GM23338 (cell line): ENCODE data around the gene ZBP1. TPM values are rescaled to one million over a fixed set of nuclear protein-coding genes. Genes with fewer than 3 reads are reported as not detected.

Experiments
- ATAC-seq: fragments of 200-7000 bp; cut with Tn5 transposase; 3 replicates; pipeline ENCODE4 v1.9.1; 2020
- DNase-seq: peaks from one replicate; pipeline ENCODE4 v3.0.0-alpha.2; 2015; ENCODE audit warnings: low spot score
- H2AFZ ChIP-seq: fragments of 200-600 bp; sonication (generic); 2 replicates; pipeline ENCODE4 v1.8.0; 2016; ENCODE audit warnings: antibody characterized with exemption, mild to moderate bottlenecking, moderate library complexity
- H3F3A ChIP-seq: fragments of 200-600 bp; sonication (generic); replicated peaks from 2 replicates; pipeline ENCODE4 v1.8.0; 2017; ENCODE audit warnings: antibody characterized with exemption, mixed run types, low read depth
- H3K27ac ChIP-seq: fragments of 200-600 bp; sonication (generic); 2 replicates; pipeline ENCODE4 v1.6.1; 2016; ENCODE audit warnings: low read depth
- H3K27me3 ChIP-seq: fragments of 200-600 bp; sonication (generic); 2 replicates; pipeline ENCODE4 v1.8.0; 2016; ENCODE audit warnings: mild to moderate bottlenecking, mixed run types, moderate library complexity; ENCODE audit not compliant: insufficient read depth
- H3K36me3 ChIP-seq: fragments of 200-600 bp; sonication (generic); 2 replicates; pipeline ENCODE4 v1.8.0; 2016; ENCODE audit warnings: mild to moderate bottlenecking; ENCODE audit not compliant: insufficient read depth
- H3K4me1 ChIP-seq: fragments of 200-600 bp; sonication (generic); 2 replicates; pipeline ENCODE4 v1.8.0; 2016; ENCODE audit warnings: mild to moderate bottlenecking, moderate library complexity; ENCODE audit not compliant: insufficient read depth
- H3K4me2 ChIP-seq: fragments of 200-600 bp; sonication (generic); 2 replicates; pipeline ENCODE4 v1.7.1; 2017; ENCODE audit warnings: mixed run types
- H3K4me3 ChIP-seq: fragments of 200-600 bp; sonication (generic); 2 replicates; pipeline ENCODE4 v1.6.1; 2016; ENCODE audit warnings: mixed run types
- H3K79me2 ChIP-seq: fragments of 200-600 bp; sonication (generic); replicated peaks from 2 replicates; pipeline ENCODE4 v1.8.0; 2017; ENCODE audit warnings: mild to moderate bottlenecking; ENCODE audit not compliant: insufficient read depth
- H3K9me2 ChIP-seq: fragments of 200-600 bp; sonication (generic); 2 replicates; pipeline ENCODE4 v1.8.0; 2017; ENCODE audit not compliant: insufficient read depth
- H4K20me1 ChIP-seq: fragments of 200-600 bp; sonication (generic); replicated peaks from 2 replicates; pipeline ENCODE4 v1.8.0; 2017; ENCODE audit warnings: mild to moderate bottlenecking; ENCODE audit not compliant: insufficient read depth
- H3K27ac Mint-ChIP-seq: 2 replicates; pipeline ENCODE4 v1.8.0; 2020; ENCODE audit warnings: inconsistent platforms, mild to moderate bottlenecking, moderate library complexity, mixed read lengths
- H3K27me3 Mint-ChIP-seq: 3 replicates; pipeline ENCODE4 v1.8.0; 2022; ENCODE audit warnings: low read depth, mild to moderate bottlenecking, moderate library complexity, mixed read lengths, inconsistent platforms; ENCODE audit not compliant: insufficient read depth, poor library complexity
- H3K36me3 Mint-ChIP-seq: 3 replicates; pipeline ENCODE4 v1.8.0; 2021; ENCODE audit warnings: low read depth, mild to moderate bottlenecking, inconsistent platforms, moderate library complexity, mixed read lengths
- H3K4me1 Mint-ChIP-seq: 3 replicates; pipeline ENCODE4 v1.8.0; 2020; ENCODE audit warnings: mild to moderate bottlenecking, inconsistent platforms, mixed read lengths
- H3K4me3 Mint-ChIP-seq: 3 replicates; pipeline ENCODE4 v1.8.0; 2021; ENCODE audit warnings: moderate library complexity, mild to moderate bottlenecking, inconsistent platforms, mixed read lengths
- H3K9me3 Mint-ChIP-seq: 3 replicates; pipeline ENCODE4 v1.8.0; 2020; ENCODE audit warnings: moderate library complexity, mild to moderate bottlenecking, inconsistent platforms, mixed read lengths
- CTCF ChIP-seq, 2 experiments: fragments of 200-600 bp in 1 of 2; sonication (generic) in 1 of 2; conservative IDR thresholded peaks; 2 replicates each; pipeline versions ENCODE4 v1.5.1 to v1.6.1; 2016 to 2017; ENCODE audit warnings: antibody characterized with exemption in 2 of 2, low read depth in 2 of 2, mild to moderate bottlenecking in 2 of 2, moderate library complexity in 1 of 2
- ETS1 ChIP-seq: IDR thresholded peaks from 2 replicates; pipeline ENCODE4 v1.6.1; 2016; ENCODE audit warnings: antibody characterized with exemption
- EZH2 ChIP-seq: fragments of 200-600 bp; sonication (generic); IDR thresholded peaks from one replicate; pipeline ENCODE4 v1.8.0; 2017; ENCODE audit warnings: antibody characterized with exemption, mild to moderate bottlenecking, low read depth; ENCODE audit not compliant: unreplicated experiment
- EZH2phosphoT487 ChIP-seq: fragments of 200-600 bp; sonication (generic); IDR thresholded peaks from one replicate; pipeline ENCODE4 v1.8.1; 2018; ENCODE audit warnings: antibody characterized with exemption; ENCODE audit not compliant: unreplicated experiment
- JUNB ChIP-seq: IDR thresholded peaks from one replicate; pipeline ENCODE4 v1.6.1; 2016; ENCODE audit warnings: antibody characterized with exemption; ENCODE audit not compliant: unreplicated experiment
- NANOG ChIP-seq: IDR thresholded peaks from 2 replicates; pipeline ENCODE4 v1.6.1; 2016; ENCODE audit warnings: antibody characterized with exemption, borderline replicate concordance
- POLR2AphosphoS5 ChIP-seq: IDR thresholded peaks from 2 replicates; pipeline ENCODE4 v1.6.1; 2016; ENCODE audit warnings: antibody characterized with exemption, low read depth
- REST ChIP-seq: IDR thresholded peaks from one replicate; pipeline ENCODE4 v1.6.1; 2018; ENCODE audit warnings: antibody characterized with exemption; ENCODE audit not compliant: unreplicated experiment
- STAT1 ChIP-seq: IDR thresholded peaks from one replicate; pipeline ENCODE4 v1.6.1; 2016; ENCODE audit warnings: antibody characterized with exemption; ENCODE audit not compliant: unreplicated experiment
- ZNF114 ChIP-seq: fragments of 250-450 bp; sonication (Bioruptor Pico); IDR thresholded peaks from 2 replicates; pipeline ENCODE4 v1.5.0; 2020; ENCODE audit warnings: mild to moderate bottlenecking, moderate library complexity
- polyA plus RNA-seq: library from polyadenylated mRNA; unstranded; fragments of >200 nt; fragmentation: Nextera tagmentation; extraction: Ambion mirVana; gene quantifications from 2 replicates; pipeline ENCODE4 v1.2.1, GENCODE V29; 2016
- total RNA-seq: library from RNA; depleted of rRNA; stranded (reverse); fragments of >200 nt; shearing (Covaris generic); gene quantifications from 2 replicates; pipeline ENCODE4 v1.2.3, GENCODE V29; 2014

The ZBP1 gene
- total and polyA plus RNA-seq, 2 experiments from 2014 or later: not detected

- H3K27me3 Mint-ChIP-seq: peaks cover 2% of the 10 kb centered on the region
- H3K27me3 ChIP-seq: no peaks in the 10 kb centered on the region
- DNase-seq: no peak
- H3F3A ChIP-seq: no peaks in the 10 kb centered on the region
- no peak overlapping the region for H3K4me3 ChIP-seq
- TF ChIP-seq JUNB (no peak), REST (no peak), EZH2phosphoT487 (no peak), NANOG (no peak), ETS1 (no peak), EZH2 (no peak), POLR2AphosphoS5 (no peak), ZNF114 (CRISPR knock-in tag) (no peak), CTCF (conservative IDR thresholded peaks at IDR 0.05; ENCODE audit: low read depth in 2 of 2) (no peak)
- 0 out of 2 replicates have a peak, but pooled peaks cover 10% of the 10 kb centered on the region for H3K9me2 ChIP-seq
- no peaks in the 10 kb centered on the region for H3K9me3 Mint-ChIP-seq
- H2AFZ ChIP-seq: no peak overlapping the region
- no peaks in the 10 kb centered on the region for H4K20me1 ChIP-seq
- H3K79me2 ChIP-seq: no peaks in the 10 kb centered on the region
- no peak overlapping the region for H3K27ac ChIP-seq
- H3K4me1 ChIP-seq: peaks cover 6% of the 10 kb centered on the region
- H3K4me2 ChIP-seq: no peak overlapping the region
- H3K27ac Mint-ChIP-seq: no peak overlapping the region
- H3K4me3 Mint-ChIP-seq: no peak overlapping the region
- no peaks in the 10 kb centered on the region for H3K36me3 ChIP-seq
- ATAC-seq: no peak
- peaks cover 19% of the 10 kb centered on the region for H3K4me1 Mint-ChIP-seq
- no peaks in the 10 kb centered on the region for H3K36me3 Mint-ChIP-seq
These were observed 45.3 kb downstream of the ZBP1 start for GRCh38 chr20:57574954-57575353.

- H3F3A ChIP-seq: no peaks in the 10 kb centered on the region
- no peak overlapping the region for H3K27ac Mint-ChIP-seq
- no peaks in the 10 kb centered on the region for H3K79me2 ChIP-seq
- H3K4me1 ChIP-seq: peaks cover 6% of the 10 kb centered on the region
- 0 out of 2 replicates have a peak overlapping the region, but pooled peaks have one; percentile 40 for H3K4me2 ChIP-seq
- H3K9me2 ChIP-seq: 0 out of 2 replicates have a peak, but pooled peaks cover 10% of the 10 kb centered on the region
- H3K27me3 ChIP-seq: no peaks in the 10 kb centered on the region
- peak; percentile 75 to 80 for TF ChIP-seq CTCF (conservative IDR thresholded peaks at IDR 0.05; ENCODE audit: low read depth in 2 of 2)
- no peak for TF ChIP-seq STAT1
- no peak for TF ChIP-seq POLR2AphosphoS5
- no peak for TF ChIP-seq REST
- H3K36me3 ChIP-seq: no peaks in the 10 kb centered on the region
- H2AFZ ChIP-seq: no peak overlapping the region
- H3K4me1 Mint-ChIP-seq: peaks cover 16% of the 10 kb centered on the region
- no peak overlapping the region for H3K27ac ChIP-seq
- peak; percentile 50 for DNase-seq
- H3K9me3 Mint-ChIP-seq: no peaks in the 10 kb centered on the region
- no peak overlapping the region for H3K4me3 ChIP-seq
- H4K20me1 ChIP-seq: no peaks in the 10 kb centered on the region
- peaks cover 2% of the 10 kb centered on the region for H3K27me3 Mint-ChIP-seq
- no peaks in the 10 kb centered on the region for H3K36me3 Mint-ChIP-seq
- no peak overlapping the region for H3K4me3 Mint-ChIP-seq
- ATAC-seq: peak; percentile 90
These were observed 46.3 kb downstream of the ZBP1 start for GRCh38 chr20:57573894-57574293.
